GM21737 (cell line): ENCODE data around the gene NF2.

Experiments used
- ATAC-seq: cut with Tn5 transposase; IDR thresholded peaks from one replicate; pipeline ENCODE4 v1.9.1; 2021; ENCODE audit warnings: mild to moderate bottlenecking, moderate library complexity; ENCODE audit not compliant: unreplicated experiment

NF2 gene

GRCh38 chr22:29661336-29661735 lies 57.9 kb downstream of the NF2 start:
- ATAC-seq = no peak

- no peak for ATAC-seq
These were observed 59.9 kb downstream of the NF2 start for GRCh38 chr22:29663180-29663821.

GRCh38 chr22:29665486-29665885 lies 62.1 kb downstream of the NF2 start:
- ATAC-seq = no peak

GRCh38 chr22:29668673-29669072 lies 65.2 kb downstream of the NF2 start:
- no peak for ATAC-seq

- no peak for ATAC-seq
These were observed 67.2 kb downstream of the NF2 start for GRCh38 chr22:29670626-29671025.

GRCh38 chr22:29673361-29674066 lies 70.1 kb downstream of the NF2 start:
- no peak for ATAC-seq

- ATAC-seq = no peak
These were observed 70.7 kb downstream of the NF2 start for GRCh38 chr22:29674121-29674520.

GRCh38 chr22:29679316-29679715 lies 75.9 kb downstream of the NF2 start:
- ATAC-seq = no peak

GRCh38 chr22:29683536-29683935 lies 80.1 kb downstream of the NF2 start:
- ATAC-seq = no peak

- no peak for ATAC-seq
These were observed 80.8 kb downstream of the NF2 start for GRCh38 chr22:29684244-29684643.

- ATAC-seq = no peak
These were observed 85.9 kb downstream of the NF2 start for GRCh38 chr22:29689206-29689879.

- no peak for ATAC-seq
These were observed 86.4 kb downstream of the NF2 start for GRCh38 chr22:29689880-29690213.

GRCh38 chr22:29690476-29690875 lies 87.0 kb downstream of the NF2 start:
- no peak for ATAC-seq

- no peak for ATAC-seq
These were observed 88.3 kb downstream of the NF2 start for GRCh38 chr22:29691636-29692326.

- no peak for ATAC-seq
These were observed 88.9 kb downstream of the NF2 start for GRCh38 chr22:29692327-29692640.

GRCh38 chr22:29693161-29693560 lies 89.7 kb downstream of the NF2 start:
- no peak for ATAC-seq

GRCh38 chr22:29693671-29694070 lies 90.2 kb downstream of the NF2 start:
- ATAC-seq = no peak

- ATAC-seq = no peak
These were observed 91.9 kb downstream of the NF2 start for GRCh38 chr22:29695129-29695926.

- no peak for ATAC-seq
These were observed 94.6 kb downstream of the NF2 start for GRCh38 chr22:29697853-29698598.

GRCh38 chr22:29700206-29700899 lies 96.9 kb downstream of the NF2 start:
- ATAC-seq = no peak
